Choroid plexus epithelial cell (primary cell): Measurements from ENCODE around the gene CARD11.

Experiments used
- DNase-seq: peaks from one replicate; pipeline ENCODE4 v3.0.0-alpha.2; 2010; ENCODE audit warnings: low read depth
- H3K4me3 ChIP-seq: 2 replicates; pipeline ENCODE4 v1.5.1; 2011; ENCODE audit warnings: low read depth, mild to moderate bottlenecking, control low read depth, low read length, moderate library complexity
- TF ChIP-seq, protein P1 (sequence below): conservative IDR thresholded peaks from 2 replicates; pipeline ENCODE4 v1.5.1; 2011; ENCODE audit warnings: low read depth, mild to moderate bottlenecking, control low read depth, inconsistent platforms, low read length, moderate library complexity

The CARD11 gene

GRCh38 chr7:2952316-2952715 lies 91.4 kb downstream of the CARD11 start:
- no peak for DNase-seq
- TF ChIP-seq, protein P1, sequence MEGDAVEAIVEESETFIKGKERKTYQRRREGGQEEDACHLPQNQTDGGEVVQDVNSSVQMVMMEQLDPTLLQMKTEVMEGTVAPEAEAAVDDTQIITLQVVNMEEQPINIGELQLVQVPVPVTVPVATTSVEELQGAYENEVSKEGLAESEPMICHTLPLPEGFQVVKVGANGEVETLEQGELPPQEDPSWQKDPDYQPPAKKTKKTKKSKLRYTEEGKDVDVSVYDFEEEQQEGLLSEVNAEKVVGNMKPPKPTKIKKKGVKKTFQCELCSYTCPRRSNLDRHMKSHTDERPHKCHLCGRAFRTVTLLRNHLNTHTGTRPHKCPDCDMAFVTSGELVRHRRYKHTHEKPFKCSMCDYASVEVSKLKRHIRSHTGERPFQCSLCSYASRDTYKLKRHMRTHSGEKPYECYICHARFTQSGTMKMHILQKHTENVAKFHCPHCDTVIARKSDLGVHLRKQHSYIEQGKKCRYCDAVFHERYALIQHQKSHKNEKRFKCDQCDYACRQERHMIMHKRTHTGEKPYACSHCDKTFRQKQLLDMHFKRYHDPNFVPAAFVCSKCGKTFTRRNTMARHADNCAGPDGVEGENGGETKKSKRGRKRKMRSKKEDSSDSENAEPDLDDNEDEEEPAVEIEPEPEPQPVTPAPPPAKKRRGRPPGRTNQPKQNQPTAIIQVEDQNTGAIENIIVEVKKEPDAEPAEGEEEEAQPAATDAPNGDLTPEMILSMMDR = no peak
- H3K4me3 ChIP-seq = no peak overlapping the region

DNA sequence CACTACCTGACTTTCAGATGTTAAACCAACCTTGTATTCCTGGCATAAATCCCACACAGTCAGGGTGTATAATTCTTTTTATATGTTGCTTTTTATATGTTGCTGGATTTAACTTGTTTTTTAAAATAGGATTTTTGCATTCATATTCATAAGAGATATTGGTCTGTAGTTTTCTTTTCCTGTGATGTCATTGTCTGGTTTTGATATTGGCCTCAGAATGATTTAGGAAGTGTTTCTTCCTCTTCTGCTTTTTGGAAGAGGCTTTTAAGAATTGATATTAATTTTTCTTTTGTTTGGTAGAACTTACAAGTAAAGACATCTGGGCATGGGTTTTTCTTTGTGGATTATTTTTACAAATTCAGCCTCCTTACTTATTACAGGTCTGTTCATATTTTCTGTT lies 93.1 kb downstream of the CARD11 start:
- no peak for DNase-seq
- H3K4me3 ChIP-seq = no peak overlapping the region
- TF ChIP-seq, protein P1 = no peak

DNA sequence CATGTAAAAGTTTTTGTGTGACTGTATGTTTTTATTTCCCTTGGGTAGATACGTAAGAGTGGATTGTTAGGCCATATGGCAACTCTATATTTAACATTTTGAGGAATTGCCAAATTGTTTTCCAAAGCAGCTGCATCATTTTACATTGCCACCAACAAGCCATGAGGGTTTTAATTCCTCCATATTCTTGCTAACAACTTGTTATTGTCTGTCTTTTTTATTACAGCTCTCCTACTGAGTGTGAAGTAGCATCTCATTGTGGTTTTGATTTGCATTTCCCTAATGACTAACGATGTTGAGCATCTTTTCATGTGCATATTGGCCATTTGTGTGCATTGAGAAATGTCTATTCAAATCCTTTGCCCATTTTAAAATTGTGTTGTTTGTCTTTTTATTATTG lies 94.9 kb downstream of the CARD11 start:
- TF ChIP-seq, protein P1 = no peak
- no peak for DNase-seq
- H3K4me3 ChIP-seq = no peak overlapping the region

DNA sequence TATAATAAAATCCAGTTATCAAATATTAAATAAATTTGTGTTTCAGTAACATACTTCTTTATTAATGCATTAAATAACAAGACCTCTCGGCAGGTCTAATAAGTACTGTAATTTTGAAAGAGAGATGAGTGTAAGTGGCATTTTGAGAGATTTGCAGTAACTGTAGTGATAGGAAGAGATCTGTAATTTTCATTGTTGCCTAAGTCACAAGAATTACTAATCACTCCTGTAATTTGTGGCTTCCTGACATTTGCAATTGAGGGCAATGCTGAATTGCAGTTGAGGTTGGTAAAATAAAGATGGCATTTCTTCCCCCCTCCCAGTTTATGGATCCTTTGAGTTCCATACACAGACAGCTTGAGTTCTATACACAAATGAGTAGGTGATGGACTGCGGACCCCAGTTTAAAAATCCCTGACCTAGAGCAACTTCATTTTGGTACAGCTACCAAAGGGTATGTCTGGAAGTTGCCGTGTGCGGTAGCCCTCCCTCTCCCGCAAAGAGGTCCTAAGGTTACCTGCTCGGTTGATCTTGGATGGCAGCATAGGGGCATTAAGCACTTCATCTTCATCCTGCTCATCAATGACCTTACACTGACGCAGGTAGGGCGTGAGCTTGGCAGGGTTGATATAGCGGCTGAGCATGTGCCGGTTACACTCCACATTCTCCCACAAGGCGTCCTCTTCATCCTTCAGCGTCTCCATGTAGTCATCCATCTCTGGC lies 96.4 kb downstream of the CARD11 start:
- DNase-seq = no peak
- no peak overlapping the region for H3K4me3 ChIP-seq
- TF ChIP-seq, protein P1 = no peak

DNA sequence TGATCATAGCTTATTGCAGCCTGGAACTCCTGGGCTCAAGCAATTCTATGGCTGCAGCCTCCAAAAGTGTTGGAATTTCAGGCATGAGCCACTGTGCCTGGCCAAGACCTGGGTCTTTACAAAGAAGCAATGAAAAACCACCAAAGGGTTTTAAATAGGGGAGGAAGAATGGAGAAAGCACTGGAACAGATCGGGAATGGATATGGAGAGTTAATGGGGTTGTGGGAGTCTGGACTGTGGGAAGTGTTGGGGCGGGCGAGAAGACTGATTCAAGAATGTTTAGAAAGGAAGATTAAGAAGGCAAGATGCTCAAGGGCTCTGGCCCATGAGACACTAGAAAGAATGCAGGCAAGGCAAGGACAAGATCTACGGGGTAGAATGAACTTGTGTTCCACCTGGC lies 98.5 kb downstream of the CARD11 start:
- no peak overlapping the region for H3K4me3 ChIP-seq
- TF ChIP-seq, protein P1 = no peak
- no peak for DNase-seq

- no peak overlapping the region for H3K4me3 ChIP-seq
- no peak for DNase-seq
- TF ChIP-seq, protein P1 = no peak
Observed at GRCh38 chr7:2944739-2945138, 98.9 kb downstream of the CARD11 start.
